HepG2 (cell line): ENCODE results near the gene ZNF620. TPM values are rescaled to one million over a fixed set of nuclear protein-coding genes. Genes with fewer than 3 reads are reported as not detected.
A peak's percentile ranks its signal among the peaks of the same experiment; 100 is the strongest.

Experiments
- ATAC-seq: fragments of 200-7000 bp; cut with Tn5 transposase; 3 replicates; pipeline ENCODE4 v1.9.1; 2020; ENCODE audit warnings: mild to moderate bottlenecking, moderate library complexity
- BruUV-seq: library from RNA; stranded (reverse); fragments of 400-500 nt; replicated peaks from 2 replicates; lab custom pipeline; 2021; lab: Mats Ljungman, UMichigan
- CTCF ChIA-PET: fragments of 300-600 bp; formaldehyde crosslinking; extraction: SDS; loops from one replicate; lab custom pipeline; 2021; ENCODE audit warnings: low total read pairs, inconsistent platforms, low intra/inter-chr PET ratio; lab: Yijun Ruan, JAX
- POLR2A ChIA-PET: fragments of 350-600 bp; sonication (Branson Sonifier 250); formaldehyde crosslinking; loops from one replicate; lab custom pipeline; 2020; ENCODE audit warnings: antibody characterized with exemption, inconsistent platforms; lab: Yijun Ruan, JAX
- DNase-seq: peaks from one replicate; pipeline ENCODE4 v3.0.0-alpha.2; 2015; ENCODE audit warnings: low spot score
- FAIRE-seq: peaks from 3 replicates; lab custom pipeline; 2011; peaks lifted over from hg19 to GRCh38; lab: Jason Lieb, UNC
- H2AFZ ChIP-seq: one replicate; pipeline ENCODE4 v1.6.1; 2011; ENCODE audit warnings: low read length, inconsistent platforms
- H3K27ac ChIP-seq: fragments of 300-600 bp; 3 replicates; pipeline ENCODE4 v1.8.0; 2011; ENCODE audit warnings: mixed run types, mild to moderate bottlenecking, mixed read lengths, low read length, inconsistent platforms; ENCODE audit not compliant: insufficient read depth; ENCODE audit errors: extremely low read length
- H3K27me3 ChIP-seq, 2 experiments: fragments of 200-600 bp in 1 of 2; 2 replicates in 1 of 2; 3 replicates in 1 of 2; pipeline versions ENCODE4 v1.6.0 to v1.8.0; 2011; ENCODE audit warnings: low read length in 2 of 2, mild to moderate bottlenecking in 2 of 2, moderate library complexity in 2 of 2, inconsistent platforms in 1 of 2; ENCODE audit not compliant: insufficient read depth in 2 of 2, control insufficient read depth in 1 of 2
- H3K36me3 ChIP-seq, 2 experiments: fragments of 200-600 bp in 1 of 2; replicated peaks in 1 of 2; 2 replicates in 1 of 2; 3 replicates in 1 of 2; pipeline versions ENCODE4 v1.5.1 to v1.8.0; 2011; ENCODE audit warnings: low read length in 2 of 2, inconsistent platforms in 1 of 2; ENCODE audit not compliant: insufficient read depth in 2 of 2, control insufficient read depth in 1 of 2
- H3K4me1 ChIP-seq: 2 replicates; pipeline ENCODE4 v1.5.1; 2012; ENCODE audit warnings: low read length, inconsistent platforms; ENCODE audit not compliant: insufficient read depth
- H3K4me2 ChIP-seq: 2 replicates; pipeline ENCODE4 v1.6.0; 2011; ENCODE audit warnings: low read depth, low read length, inconsistent platforms
- H3K4me3 ChIP-seq, 3 experiments: fragments of 200-600 bp in 1 of 3; sonication (generic), shearing (Covaris generic) in 1 of 3; replicated peaks in 1 of 3; 2 replicates each; pipeline ENCODE4 v1.5.1; 2011 to 2016; ENCODE audit warnings: low read length in 3 of 3, inconsistent platforms in 2 of 3, low read depth in 2 of 3, mild to moderate bottlenecking in 2 of 3, control low read depth in 1 of 3, mixed read lengths in 1 of 3; ENCODE audit not compliant: insufficient read depth in 1 of 3
- H3K79me2 ChIP-seq: one replicate; pipeline ENCODE4 v1.6.1; 2011; ENCODE audit warnings: low read length, inconsistent platforms; ENCODE audit not compliant: insufficient read depth
- H3K9ac ChIP-seq: 2 replicates; pipeline ENCODE4 v1.6.0; 2011; ENCODE audit warnings: mild to moderate bottlenecking, low read depth, low read length, inconsistent platforms; ENCODE audit not compliant: insufficient read depth
- H3K9me3 ChIP-seq: 2 replicates; pipeline ENCODE4 v1.5.1; 2012; ENCODE audit warnings: mild to moderate bottlenecking, low read length
- H4K20me1 ChIP-seq: 2 replicates; pipeline ENCODE4 v1.6.0; 2011; ENCODE audit warnings: inconsistent platforms, mild to moderate bottlenecking, low read length, moderate library complexity; ENCODE audit not compliant: insufficient read depth
- ATAD3A ChIP-seq: sonication (generic); formaldehyde crosslinking; IDR thresholded peaks from 2 replicates; pipeline ENCODE4 v1.4.0; 2020; ENCODE audit warnings: missing genetic modification reagents
- BORCS8-MEF2B ChIP-seq: sonication (generic); formaldehyde crosslinking; IDR thresholded peaks from 2 replicates; pipeline ENCODE4 v1.8.0; 2022; ENCODE audit warnings: mild to moderate bottlenecking, missing genetic modification reagents
- GATAD2A ChIP-seq: IDR thresholded peaks from 2 replicates; pipeline ENCODE4 v1.6.1; 2016
- ISL2 ChIP-seq: sonication (generic); formaldehyde crosslinking; IDR thresholded peaks from 2 replicates; pipeline ENCODE4 v1.5.0; 2020; ENCODE audit warnings: missing genetic modification reagents
- KLF11 ChIP-seq: IDR thresholded peaks from 2 replicates; pipeline ENCODE4 v1.6.1; 2016; ENCODE audit warnings: missing compliant biosample characterization
- MED8 ChIP-seq: sonication (generic); formaldehyde crosslinking; IDR thresholded peaks from 2 replicates; pipeline ENCODE4 v1.8.1; 2023; ENCODE audit warnings: mild to moderate bottlenecking, missing genetic modification reagents; ENCODE audit not compliant: insufficient replicate concordance
- PHF8 ChIP-seq: sonication (generic); formaldehyde crosslinking; IDR thresholded peaks from 2 replicates; pipeline ENCODE4 v1.5.0; 2020; ENCODE audit warnings: missing genetic modification reagents
- SKI ChIP-seq: fragments of 450-650 bp; IDR thresholded peaks from one replicate; pipeline ENCODE4 v1.6.1; 2018; ENCODE audit warnings: mild to moderate bottlenecking; ENCODE audit not compliant: partially characterized antibody
- TBX3 ChIP-seq: fragments of 450-650 bp; IDR thresholded peaks from 2 replicates; pipeline ENCODE4 v1.6.1; 2017; ENCODE audit warnings: antibody characterized with exemption, mild to moderate bottlenecking, inconsistent platforms, borderline replicate concordance
- TSC22D2 ChIP-seq: sonication (generic); formaldehyde crosslinking; IDR thresholded peaks from 2 replicates; pipeline ENCODE4 v1.5.1; 2020; ENCODE audit warnings: missing genetic modification reagents, mild to moderate bottlenecking, borderline replicate concordance
- ZNF33A ChIP-seq: sonication (generic); formaldehyde crosslinking; IDR thresholded peaks from 2 replicates; pipeline ENCODE4 v1.5.1; 2020; ENCODE audit warnings: missing genetic modification reagents, mild to moderate bottlenecking, moderate library complexity, borderline replicate concordance
- WGBS: methylation state at CpG from one replicate; pipeline ENCODE4 v1.1.6; 2017; ENCODE audit warnings: low lambda C conversion rate; 5-methylcytosine and 5-hydroxymethylcytosine counted together
- in situ Hi-C: cut with HindIII; loops from 2 replicates; pipeline ENCODE4 v1.10.0; 2017; ENCODE audit warnings: low pct_unique_long_range_greater_than_20kb; ENCODE audit not compliant: extremely low pct_ligation_motif_present
- intact Hi-C: fragments of 100-400 bp; cut with micrococcal nuclease; formaldehyde crosslinking; loops from one replicate; pipeline ENCODE4 v1.10.0; 2022; ENCODE audit not compliant: unreplicated experiment
- polyA plus RNA-seq, 8 experiments: library from polyadenylated mRNA; depleted of rRNA in 3 of 8; stranded (reverse) in 7 of 8; unstranded in 1 of 8; fragments of >200 nt; fragmentation: Illumina TruSeq in 4 of 8; extraction: Trizol in 4 of 8; gene quantifications; 2 replicates each; pipeline versions ENCODE4 v1.2.1 to v1.2.3, GENCODE V29; 2011 to 2016; ENCODE audit warnings: low read depth in 4 of 8, missing spikeins in 1 of 8, mixed read lengths in 1 of 8; ENCODE audit not compliant: insufficient read depth in 1 of 8
- total RNA-seq, 5 experiments: library from RNA; depleted of rRNA; stranded (reverse); fragments of >200 nt; fragmentation: Illumina TruSeq; extraction: Trizol; gene quantifications; 2 replicates each; pipeline ENCODE4 v1.2.3, GENCODE V29; 2016; ENCODE audit warnings: low read depth in 1 of 5
- TF ChIP-seq, protein P1 (sequence below): conservative IDR thresholded peaks from 2 replicates; pipeline ENCODE4 v1.6.1; 2018; ENCODE audit warnings: missing genetic modification reagents

ZNF620 gene
- total and polyA plus RNA-seq, 2 of the 13 experiments (the other 11 are each of a cell fraction or from before 2014, with no cell fraction given): 2.3 to 12.2 TPM

DNA sequence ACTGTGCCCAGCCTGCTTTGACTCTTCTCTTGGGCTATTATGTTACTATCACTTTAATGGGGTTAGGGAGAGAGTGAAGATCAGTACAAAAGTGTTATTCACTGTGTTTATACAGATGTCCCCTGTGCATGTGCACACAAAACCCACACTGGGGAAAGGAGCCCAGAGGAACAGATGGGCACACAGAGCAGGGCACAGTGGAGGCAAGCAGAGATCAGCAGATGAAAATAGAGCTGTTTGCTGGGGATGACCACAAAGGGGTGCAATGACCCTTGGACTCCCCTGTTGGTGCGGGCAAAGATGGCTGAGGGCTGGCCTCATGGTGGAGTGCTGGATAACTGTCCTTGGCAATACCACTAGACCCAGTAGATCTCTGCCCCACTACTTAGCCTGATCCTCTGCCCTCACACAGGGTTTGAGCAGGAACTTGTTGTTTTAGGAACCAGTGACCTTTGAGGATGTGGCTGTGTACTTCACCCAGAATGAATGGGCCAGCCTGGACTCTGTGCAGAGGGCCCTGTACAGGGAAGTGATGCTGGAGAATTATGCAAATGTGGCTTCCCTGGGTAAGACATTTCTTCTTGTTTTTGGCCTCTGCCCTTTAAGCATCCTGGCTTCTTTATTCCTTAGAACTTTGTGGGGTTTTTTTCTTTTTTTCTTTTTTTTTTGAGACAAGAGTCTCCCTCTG, 5.3 kb downstream of the ZNF620 start:
- H3K9ac ChIP-seq: no peak overlapping the region
- peaks cover 16% of the 10 kb centered on the region for H3K4me1 ChIP-seq
- BruUV-seq: no TSS peak
- H3K4me2 ChIP-seq: no peak overlapping the region
- no peaks in the 10 kb centered on the region for H4K20me1 ChIP-seq
- FAIRE-seq: no peak
- POLR2A ChIA-PET: interaction anchor here (1.1 kb wide), 1 partner anchor 13 kb away, joined by 3 read pairs; the partner anchor contains the start of gene ZNF621
- no peaks in the 10 kb centered on the region; a peak in 1 of 5 replicates for H3K27me3 ChIP-seq
- ATAC-seq: no peak; the same call in 2 of the 3 replicates
- CTCF ChIA-PET: no interaction called here
- WGBS: 100% methylated on average over 1 of the region's 1 CpG
- TF ChIP-seq ATAD3A: no peak
- TF ChIP-seq, all 625 proteins: peak for 0
- H3K4me3 ChIP-seq: no peak overlapping the region
- H3K9me3 ChIP-seq: no peaks in the 10 kb centered on the region
- H3K27ac ChIP-seq: no peak overlapping the region
- H3K79me2 ChIP-seq: peaks cover 15% of the 10 kb centered on the region
- DNase-seq: no peak
- in situ Hi-C loops: no loop called here
- H3K36me3 ChIP-seq: peaks cover 11 to 39% of the 10 kb centered on the region in 2 experiments
- H2AFZ ChIP-seq: no peak overlapping the region
- intact Hi-C loops: no loop called here

DNA sequence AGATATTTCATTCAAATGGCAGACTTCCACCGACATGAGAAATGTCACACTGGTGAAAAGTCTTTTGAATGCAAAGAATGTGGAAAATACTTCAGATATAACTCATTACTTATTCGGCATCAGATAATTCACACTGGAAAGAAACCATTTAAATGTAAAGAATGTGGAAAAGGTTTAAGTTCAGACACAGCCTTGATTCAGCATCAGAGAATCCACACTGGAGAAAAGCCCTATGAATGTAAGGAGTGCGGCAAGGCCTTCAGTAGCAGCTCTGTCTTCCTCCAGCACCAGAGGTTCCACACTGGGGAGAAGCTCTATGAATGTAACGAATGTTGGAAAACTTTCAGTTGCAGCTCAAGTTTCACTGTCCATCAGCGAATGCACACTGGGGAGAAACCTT, 10.4 kb downstream of the ZNF620 start:
- WGBS: 97% methylated on average over 5 of the region's 5 CpGs
- H3K9ac ChIP-seq: no peak overlapping the region
- in situ Hi-C loops (no loop called here), intact Hi-C loops (no loop called here)
- FAIRE-seq: no peak
- ChIA-PET POLR2A (interaction anchor here (1.0 kb wide), 1 partner anchor 10 kb away, joined by 3 read pairs; the partner anchor contains the start of gene ZNF620), CTCF (no interaction called here)
- no peaks in the 10 kb centered on the region for H4K20me1 ChIP-seq
- H3K4me1 ChIP-seq: 0 out of 2 replicates have a peak, but pooled peaks cover 2% of the 10 kb centered on the region
- H3K79me2 ChIP-seq: no peaks in the 10 kb centered on the region
- H3K27ac ChIP-seq: no peak overlapping the region
- H3K4me2 ChIP-seq: no peak overlapping the region
- BruUV-seq: TSS peak; percentile 40
- H3K9me3 ChIP-seq: no peaks in the 10 kb centered on the region
- TF ChIP-seq, protein P1, sequence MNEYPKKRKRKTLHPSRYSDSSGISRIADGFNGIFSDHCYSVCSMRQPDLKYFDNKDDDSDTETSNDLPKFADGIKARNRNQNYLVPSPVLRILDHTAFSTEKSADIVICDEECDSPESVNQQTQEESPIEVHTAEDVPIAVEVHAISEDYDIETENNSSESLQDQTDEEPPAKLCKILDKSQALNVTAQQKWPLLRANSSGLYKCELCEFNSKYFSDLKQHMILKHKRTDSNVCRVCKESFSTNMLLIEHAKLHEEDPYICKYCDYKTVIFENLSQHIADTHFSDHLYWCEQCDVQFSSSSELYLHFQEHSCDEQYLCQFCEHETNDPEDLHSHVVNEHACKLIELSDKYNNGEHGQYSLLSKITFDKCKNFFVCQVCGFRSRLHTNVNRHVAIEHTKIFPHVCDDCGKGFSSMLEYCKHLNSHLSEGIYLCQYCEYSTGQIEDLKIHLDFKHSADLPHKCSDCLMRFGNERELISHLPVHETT (CRISPR knock-in tag): no peak
- TF ChIP-seq TBX3 (no peak), GATAD2A (no peak), ZNF33A (CRISPR knock-in tag) (no peak), MED8 (CRISPR knock-in tag) (no peak), KLF11 (CRISPR knock-in tag) (no peak), SKI (no peak), PHF8 (CRISPR knock-in tag) (no peak), ISL2 (CRISPR knock-in tag) (no peak), BORCS8-MEF2B (no peak), TSC22D2 (CRISPR knock-in tag) (no peak)
- no peak for ATAC-seq
- H3K4me3 ChIP-seq: no peak overlapping the region
- H2AFZ ChIP-seq: no peak overlapping the region
- peaks cover 9 to 26% of the 10 kb centered on the region in 2 experiments for H3K36me3 ChIP-seq
- H3K27me3 ChIP-seq: no peaks in the 10 kb centered on the region
- no peak for DNase-seq
